Epidermal melanocyte (primary cell): ENCODE results near the gene MYORG.
"Not testable (repeated sequence)": the region's sequence is repeated elsewhere in the genome, so short reads cannot be mapped to it uniquely, and the experiment has no call there.

Experiments
- DNase-seq: peaks from one replicate; pipeline ENCODE4 v3.0.0; 2011; ENCODE audit warnings: low spot score; ENCODE audit not compliant: insufficient read length

Gene MYORG

DNA sequence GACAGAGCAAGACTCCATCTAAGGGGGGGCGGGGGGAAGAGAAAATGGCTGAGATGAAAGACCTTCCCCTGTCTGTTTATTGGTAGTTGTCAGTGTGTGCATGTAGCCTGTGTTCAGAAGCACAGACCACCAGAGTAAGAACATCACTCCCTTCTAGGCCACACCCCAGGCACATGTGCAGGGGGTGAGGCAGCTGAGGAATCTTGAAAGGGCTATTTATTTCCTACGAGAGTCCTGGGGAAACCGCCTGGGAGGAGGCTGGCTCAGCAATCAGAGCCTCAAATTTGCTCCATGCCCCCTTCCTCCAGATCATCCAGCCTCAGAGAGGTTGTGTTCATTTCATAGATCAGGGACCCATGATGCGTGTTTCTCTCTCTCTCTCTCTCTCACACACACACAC, 7.1 kb downstream of the MYORG start:
- no peak for DNase-seq

DNA sequence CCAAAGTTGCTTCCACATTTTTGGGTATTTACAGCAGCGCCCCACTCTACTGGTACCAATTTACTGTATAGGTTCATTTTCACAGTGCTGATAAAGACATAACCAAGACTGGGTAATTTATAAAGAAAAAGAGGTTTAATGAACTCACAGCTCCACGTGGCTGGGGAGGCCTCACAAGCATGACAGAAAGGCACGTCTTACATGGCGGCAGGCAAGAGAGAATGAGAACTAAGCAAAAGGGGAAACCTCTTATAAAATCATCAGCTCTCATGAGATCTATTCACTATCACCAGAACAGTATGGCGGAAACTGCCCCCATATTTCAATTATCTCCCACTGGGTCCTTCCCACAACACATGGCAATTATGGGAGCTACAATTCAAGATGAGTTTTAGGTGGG, 7.9 kb downstream of the MYORG start:
- DNase-seq: not testable (repeated sequence)

DNA sequence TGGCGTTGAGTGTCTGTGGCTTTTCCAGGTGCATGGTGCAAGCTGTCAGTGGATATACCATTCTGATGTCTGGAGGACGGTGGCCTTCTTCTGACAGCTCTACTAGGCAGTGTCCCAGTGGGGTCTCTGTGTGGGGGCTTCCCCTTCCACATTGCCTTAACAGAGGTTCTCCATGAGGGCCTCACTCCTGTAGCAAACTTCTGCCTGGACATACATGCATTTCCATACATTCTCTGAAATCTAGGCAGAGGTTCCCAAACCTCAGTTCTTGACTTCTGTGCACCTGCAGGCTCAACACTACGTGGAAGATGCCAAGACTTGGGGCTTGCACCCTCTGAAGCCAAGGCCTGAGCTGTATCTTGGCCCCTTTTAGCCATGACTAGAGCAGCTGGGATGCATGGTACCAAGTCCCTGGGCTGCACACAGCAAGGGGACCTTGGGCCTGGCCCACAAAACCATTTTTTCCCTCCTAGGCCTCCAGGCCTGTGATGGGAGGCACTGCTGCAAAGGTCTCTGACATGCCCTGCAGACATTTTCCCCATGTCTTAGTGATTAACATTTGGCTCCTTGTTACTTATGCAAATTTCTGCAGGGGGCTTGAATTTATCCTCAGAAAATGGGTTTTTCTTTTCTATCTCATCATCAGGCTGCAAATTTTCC, 8.8 kb downstream of the MYORG start:
- DNase-seq: not testable (repeated sequence)

DNA sequence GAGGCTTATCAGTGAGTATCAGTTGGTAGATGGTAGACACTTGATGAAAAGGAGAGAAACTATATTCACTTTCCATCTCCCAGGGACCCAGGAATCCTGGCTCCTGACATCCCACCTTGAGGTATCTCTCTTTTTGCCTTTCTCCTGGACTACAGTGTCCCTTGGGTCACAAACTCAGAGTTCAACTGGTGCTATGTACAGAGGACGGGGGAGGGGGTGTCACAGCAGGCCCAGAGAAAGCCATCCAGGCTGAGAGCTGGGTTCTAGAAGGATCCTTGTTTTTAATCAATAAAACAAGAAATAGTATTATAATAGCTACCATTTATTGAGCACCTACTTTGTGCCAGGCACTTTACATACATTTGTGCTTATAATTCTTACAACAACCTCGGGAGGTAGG, 10.3 kb downstream of the MYORG start:
- DNase-seq: no peak

DNA sequence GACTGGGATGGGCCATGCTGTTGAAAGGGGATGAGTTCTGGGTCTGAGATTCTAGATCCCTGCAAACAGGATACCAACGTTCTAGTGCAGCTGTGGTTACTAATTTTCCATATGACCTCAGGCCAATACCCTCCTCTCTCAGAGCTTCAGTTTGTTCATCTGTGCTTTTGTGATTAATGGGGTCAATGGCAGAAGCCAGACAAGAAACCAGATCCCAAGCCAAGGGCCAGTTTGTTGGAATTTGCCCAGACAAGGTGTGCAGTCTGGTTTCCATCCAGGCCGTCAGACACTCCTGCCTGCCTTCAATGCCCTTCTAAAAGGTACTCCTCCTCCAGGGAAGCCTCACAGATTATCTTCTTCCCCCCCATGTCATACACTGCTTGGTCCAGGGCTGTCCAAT, 11.4 kb downstream of the MYORG start:
- DNase-seq: no peak

DNA sequence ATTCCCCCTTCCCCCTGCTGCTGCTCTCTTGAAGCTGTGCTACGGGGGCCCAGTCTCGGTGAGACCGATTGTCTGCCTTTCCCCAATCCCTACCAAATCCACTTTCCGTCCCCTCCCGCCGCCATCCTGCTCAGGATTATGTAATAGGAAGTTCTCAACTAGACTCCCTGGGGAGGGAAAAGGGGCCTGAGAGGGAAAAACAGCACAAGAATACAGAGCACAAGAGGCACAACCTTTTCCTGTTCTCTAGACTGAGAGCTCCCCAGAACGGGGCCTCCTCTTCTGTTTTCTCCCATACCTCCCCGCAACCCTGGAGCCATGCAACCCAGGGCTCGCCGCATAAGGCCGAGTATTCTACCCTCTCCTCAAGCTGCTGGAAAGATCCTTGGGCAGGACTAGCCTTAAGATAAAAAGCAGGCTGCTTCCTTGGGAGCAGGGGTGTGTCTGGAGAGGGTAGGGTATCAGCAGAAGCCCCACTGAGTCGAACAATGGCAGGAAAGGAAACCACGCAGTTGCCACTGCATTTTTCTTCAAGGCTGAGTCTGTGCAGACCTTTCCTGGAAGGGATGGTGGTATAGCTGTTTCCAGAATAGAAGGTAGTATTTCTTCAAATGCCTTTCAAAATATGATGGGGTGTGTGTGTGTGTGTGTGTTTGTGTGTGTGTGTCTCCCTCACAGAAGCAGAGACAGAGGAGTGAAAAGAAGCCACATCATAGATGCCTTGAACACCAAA, 12.9 kb downstream of the MYORG start:
- no peak for DNase-seq

DNA sequence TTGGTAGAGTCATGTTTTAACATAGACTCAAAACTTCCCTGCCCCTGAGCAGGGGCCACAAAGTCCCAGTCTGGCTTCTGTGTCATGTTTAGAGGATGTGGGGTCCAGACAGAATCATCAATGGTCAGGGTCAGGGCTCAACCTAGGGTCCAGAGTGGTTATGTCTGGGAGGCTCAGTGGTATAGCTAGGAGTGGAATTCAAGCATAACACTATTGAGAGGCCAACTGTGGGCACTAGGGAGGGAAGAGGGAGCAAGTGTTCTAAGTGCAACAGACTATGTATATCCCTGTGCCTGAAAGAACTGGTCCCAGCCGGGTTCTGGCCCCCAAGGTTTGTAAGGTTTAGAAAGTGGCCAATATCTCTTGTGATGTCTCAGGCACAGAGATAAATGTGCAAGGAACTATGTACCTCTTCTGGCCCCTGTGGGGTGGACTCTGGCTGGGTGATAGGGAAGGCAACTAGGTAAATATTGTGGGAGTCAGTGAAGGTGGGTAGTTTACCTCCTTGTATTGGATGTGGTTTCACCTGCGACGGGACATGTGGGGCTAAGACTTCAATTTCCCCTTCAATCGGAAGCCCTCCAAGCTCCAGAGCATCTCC, 14.0 kb downstream of the MYORG start:
- no peak for DNase-seq

DNA sequence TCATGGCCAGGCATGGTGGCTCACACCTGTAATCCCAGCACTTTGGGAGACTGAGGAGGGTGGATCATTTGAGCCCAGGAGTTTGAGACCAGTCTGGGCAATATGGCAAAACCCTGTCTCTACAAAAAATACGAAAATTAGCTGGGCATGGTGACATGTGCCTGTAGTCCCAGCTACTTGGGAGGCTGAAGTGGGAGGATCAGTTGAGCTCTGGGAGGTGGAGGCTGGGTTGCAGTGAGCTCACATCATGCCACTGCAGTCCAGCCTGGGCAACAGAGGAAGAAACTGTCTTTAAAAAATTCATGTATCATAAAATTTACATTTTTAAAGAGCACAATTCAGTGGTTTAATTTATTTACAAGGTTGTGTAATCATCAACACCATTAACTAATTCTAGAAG, 23.7 kb downstream of the MYORG start:
- not testable (repeated sequence) for DNase-seq

DNA sequence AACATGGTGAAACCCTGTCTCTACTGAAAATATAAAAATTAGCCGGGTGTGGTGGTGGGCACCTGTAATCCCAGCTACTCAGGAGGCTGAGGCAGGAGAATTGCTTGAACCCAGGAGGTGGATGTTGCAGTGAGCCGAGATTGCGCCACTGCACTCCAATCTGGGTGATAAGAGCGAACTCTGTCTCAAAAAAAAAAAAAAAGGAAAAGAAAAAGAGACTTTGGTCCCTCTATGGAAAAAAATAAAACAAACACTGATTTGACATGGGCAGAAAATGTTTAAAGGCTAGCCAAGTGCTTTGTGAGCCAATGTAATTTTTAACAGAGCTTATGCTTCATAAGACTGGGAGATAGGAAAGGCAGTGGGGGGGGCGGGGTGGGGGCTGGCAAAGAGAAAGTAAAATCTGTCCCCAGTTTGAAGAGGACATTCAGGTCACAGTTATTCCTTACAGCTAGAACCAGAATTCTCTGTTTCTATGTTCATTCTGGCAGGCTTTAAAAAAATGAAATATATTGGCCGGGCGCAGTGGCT, 24.5 kb downstream of the MYORG start:
- not testable (repeated sequence) for DNase-seq

DNA sequence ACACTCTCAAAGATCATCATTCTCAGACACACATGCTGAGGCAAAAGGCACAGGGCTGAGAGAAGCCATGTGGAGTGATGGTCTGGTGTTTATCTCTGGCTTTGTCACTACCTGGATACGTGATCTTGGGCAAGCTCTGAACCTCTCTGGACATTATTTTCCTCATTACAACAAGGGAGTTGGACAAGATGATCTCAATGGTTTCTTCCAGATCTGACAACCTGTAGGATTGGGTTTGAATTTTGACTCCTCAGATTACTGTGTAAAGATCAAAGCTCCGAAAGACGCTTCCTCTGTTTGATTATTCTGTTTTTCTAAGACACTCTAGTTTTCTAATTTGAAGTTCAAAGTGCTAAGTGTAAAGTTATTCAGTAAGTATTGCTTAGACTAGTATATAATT, 27.4 kb downstream of the MYORG start:
- no peak for DNase-seq

DNA sequence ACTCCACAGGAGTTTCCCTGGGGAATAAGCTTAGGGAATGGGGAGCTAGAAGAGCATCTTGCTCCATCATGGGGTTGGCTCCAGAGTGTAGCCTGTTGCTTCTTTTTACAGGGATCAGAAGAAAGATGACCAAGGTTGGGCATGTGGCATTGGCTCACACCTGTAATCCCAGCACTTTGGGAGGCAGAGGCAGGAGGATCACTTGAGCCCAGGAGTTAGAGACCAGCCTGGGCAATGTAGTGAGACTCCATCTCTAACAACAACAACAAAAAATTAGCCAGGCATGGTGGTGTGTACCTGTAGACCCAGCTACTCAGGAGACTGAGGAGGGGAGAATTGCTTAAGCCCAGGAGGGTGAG, 28.9 kb downstream of the MYORG start:
- DNase-seq: no peak

DNA sequence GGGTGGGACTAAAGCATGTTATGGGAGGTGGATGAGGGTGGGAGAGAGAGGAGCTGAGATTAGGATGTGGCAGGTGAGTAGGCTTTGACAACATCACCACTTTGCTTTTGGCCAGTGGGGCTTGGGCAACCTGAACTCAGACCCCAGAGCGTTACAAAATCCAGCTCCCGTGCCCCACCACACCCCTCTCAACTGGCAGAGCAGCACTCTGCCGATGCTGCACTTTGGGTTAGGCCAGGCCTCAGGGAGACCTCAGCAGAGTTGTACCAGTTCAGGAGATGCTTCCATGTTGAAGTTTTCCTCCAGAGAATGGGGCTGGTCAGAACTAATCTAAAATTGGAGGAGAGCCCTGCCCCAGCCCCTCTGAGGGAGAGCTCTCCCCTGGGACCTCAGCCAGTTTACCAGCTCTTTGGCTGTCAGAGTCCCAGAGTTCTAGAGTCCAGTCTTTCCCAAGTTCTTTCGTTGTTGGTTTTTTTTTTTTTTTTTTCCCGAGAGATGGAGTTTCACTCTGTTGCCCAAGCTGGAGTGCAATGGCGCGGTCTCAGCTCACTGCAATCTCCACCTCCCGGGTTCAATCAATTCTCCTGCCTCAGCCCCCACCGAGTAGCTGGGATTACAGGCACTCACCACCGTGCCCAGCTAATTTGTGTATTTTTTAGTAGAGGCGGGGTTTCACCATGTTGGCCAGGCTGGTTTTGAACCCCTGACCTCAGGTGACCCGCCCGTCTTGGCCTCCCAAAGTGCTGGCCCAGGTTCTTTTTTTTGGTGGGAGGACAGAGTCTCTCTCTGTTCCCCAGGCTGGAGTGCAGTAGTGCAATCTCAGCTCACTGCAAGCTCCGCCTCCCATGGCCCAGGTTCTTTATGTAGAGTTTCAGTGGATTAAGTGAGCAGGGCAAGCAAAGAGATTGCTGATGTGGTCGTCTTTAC, 29.6 kb downstream of the MYORG start:
- DNase-seq: no peak

DNA sequence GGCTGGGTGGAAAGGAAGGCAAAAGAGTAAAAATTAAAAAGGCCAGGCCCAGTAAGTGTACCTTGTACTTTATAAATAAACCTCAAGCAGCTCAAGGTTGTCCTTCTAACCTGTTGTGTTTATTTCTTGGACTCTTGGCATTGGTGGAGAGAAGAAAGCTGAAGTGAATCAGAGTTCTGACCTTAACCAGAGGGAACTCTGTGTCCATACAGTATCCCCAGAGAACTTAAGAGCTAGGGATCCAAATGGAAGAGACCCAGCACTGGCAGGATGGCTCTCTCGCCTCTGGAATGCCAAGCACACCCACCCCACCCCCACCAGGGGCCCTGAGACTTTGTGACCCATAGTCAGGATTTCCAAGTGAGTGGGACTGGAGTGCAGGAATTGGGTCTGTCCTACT, 33.1 kb downstream of the MYORG start:
- no peak for DNase-seq

DNA sequence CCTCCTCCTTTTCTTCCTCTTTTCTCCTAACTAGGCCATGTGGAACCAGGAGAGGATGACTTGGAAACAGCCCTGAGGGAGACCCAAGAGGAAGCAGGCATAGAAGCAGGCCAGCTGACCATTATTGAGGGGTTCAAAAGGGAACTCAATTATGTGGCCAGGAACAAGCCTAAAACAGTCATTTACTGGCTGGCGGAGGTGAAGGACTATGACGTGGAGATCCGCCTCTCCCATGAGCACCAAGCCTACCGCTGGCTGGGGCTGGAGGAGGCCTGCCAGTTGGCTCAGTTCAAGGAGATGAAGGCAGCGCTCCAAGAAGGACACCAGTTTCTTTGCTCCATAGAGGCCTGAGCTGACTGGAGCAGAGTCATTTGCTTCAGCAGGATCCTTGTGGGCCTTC, 33.6 kb downstream of the MYORG start:
- no peak for DNase-seq

DNA sequence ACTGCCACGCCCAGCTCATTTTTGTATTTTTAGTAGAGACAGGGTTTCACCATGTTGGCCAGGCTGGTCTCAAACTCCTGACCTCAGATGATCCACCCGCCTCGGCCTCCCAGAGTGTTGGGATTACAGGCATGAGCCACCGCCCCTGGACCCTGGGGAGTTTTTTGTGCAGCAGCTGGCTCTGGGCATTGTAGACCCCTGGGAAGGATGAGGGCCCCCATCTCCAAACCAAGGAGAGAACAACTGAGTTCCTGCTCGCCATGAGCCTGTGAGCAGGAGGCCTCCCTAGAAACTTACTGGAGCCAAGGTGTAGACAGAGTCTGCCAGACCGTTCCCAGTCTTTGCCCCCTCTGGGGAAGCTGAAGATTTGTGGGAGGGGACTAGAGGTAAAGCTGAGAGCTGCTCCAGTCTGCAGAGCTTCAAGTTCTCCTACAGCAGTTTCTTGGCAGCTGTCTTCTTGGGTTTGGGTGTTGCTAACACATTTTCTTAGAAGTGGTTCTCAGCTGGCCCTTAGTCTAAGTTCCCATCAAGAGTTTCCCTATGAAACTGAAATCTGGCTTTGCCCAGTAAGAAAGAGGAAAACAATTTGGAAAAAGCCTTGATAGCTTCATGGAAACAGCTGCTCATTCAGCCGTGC, 34.9 kb downstream of the MYORG start:
- no peak for DNase-seq

DNA sequence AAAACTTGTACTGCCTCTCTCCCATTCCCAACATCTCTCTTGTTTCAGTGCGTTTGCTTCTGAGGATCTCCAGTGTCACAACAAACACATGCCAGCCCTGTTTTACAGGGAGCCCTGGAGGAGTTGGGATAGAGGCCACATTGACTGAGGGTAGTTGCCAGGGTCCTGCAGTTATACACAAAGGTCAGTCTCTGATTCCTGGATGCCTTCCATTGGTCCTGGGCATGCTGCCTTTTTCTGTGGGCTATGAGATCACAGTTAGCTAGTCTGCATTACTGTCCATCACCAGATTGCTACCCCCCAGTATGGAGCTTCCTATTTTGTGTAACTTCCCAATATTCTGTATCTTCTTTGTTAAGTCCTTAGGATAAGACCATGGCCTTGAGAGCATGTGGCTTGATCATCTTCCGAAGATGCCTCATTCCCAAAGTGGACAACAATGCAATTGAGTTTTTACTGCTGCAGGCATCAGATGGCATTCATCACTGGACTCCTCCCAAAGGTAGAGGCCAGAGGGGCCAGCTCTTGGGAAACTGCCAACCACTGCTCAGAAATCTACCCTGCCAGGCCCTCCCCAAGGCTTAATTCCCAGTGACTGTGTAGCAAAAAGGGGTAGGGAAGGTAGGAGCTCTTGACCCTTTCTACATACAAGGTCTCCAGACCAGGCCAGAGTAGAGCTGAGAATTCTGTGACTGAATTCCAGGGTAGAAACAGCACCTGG, 37.9 kb downstream of the MYORG start:
- no peak for DNase-seq

DNA sequence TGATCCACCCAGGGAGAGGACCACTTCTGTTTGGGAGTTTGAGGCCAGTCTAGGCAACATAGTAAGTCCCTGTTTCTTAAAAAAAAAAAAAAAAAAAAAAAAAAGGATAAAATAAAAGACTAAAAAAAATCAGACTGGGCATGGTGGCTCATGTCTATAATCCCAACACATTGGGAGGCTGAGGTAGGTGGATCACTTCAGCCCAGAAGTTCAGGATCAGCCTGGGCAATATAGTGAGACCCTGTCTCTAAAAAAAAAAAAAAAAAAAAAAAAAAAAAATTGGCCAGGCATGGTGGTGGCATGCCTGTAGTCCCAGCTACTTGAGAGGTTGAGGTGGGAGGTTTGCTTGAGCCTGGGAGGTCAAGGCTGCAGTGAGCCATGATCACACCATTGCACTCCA, 38.6 kb downstream of the MYORG start:
- DNase-seq: not testable (repeated sequence)

DNA sequence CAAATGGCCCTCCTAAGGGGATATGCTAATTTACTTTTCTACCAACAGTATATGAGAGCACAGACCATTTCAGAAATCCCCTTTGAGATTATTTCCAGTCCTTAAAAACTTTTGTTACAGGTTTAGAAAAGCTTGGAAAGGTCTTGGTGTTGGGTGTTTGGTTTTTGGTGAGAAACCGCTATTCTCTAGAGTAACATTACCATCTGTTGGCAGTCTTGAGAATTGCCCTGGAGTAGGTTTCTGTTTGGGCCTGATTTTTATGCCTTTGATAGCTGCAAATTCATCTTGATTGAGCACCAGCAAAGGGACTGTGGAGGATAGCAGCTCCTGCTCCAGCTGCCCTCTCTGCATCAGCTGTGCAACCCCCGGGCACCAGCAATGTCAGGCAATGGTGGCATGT, 39.3 kb downstream of the MYORG start:
- DNase-seq: no peak

DNA sequence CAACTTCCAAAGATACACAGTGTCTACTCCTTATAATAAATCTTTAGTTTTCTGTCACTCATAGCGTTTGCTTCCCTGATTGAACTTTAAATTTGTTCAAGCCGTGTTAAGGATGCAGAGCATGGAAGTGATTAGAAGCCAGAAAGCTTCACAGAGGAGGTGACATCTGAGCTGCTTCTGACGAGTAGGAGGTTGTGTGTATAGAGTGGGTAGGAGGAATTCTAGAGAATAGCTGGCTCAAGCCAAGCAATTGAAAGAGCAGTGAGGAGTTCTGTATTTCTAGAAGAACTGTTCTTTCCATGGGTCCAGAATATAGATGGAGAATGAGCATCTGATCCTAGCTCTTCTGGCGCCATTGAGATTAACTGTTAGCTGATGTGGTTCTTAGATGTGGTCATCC, 41.3 kb downstream of the MYORG start:
- no peak for DNase-seq

DNA sequence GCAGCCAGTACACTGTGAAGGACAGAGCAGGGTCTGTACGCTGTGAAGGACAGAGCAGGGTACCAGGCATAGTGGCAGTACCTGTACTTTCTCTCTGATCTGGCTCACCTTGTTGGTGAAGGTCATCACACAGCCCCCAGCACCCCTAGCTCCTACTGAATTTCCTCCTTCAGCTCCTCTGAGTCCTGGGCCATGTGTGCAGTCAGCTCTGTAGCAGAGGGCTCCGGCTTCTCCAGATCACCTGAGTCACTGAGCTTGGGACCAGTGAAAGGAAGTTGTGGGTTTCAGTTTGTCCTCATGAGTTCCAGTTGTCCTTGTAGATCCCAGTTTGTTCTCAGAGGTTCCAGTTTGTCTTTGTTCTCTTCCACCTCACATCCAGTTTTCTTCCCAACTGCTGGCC, 41.8 kb downstream of the MYORG start:
- no peak for DNase-seq
